ENCODE results near the gene ANKH. TPM values are rescaled to one million over a fixed set of nuclear protein-coding genes. Genes with fewer than 3 reads are reported as not detected.

Gene ANKH
- total and polyA plus RNA-seq, 2 of the 13 experiments (the other 11 are each of a cell fraction or from before 2014, with no cell fraction given), result 25.0 to 36.0 TPM

DNA sequence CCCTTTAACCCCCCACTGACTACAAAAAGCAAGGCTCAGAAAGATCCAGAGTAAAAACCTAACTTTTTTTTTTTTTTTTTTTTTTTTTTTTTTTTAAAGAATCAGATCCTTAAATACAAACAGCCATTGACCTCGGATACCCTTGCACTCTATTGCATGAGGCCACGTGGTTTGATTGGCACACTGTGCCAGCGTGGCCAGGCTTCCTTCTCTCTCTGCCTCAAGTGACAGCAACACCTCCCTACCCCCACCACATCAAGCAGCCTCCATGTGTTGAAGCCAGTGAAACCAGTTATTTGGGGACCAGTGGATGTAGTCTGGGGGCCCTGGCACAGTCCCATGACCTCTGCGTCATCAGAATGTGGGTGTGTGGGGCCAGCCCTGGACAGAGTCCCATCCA lies 135.6 kb downstream of the ANKH start:
- ATAC-seq (no peak), FAIRE-seq (no peak), DNase-seq (ENCODE audit: low spot score) (no peak)
- intact Hi-C loops (cut with micrococcal nuclease; ENCODE audit: unreplicated experiment), result no loop called here
- no peak overlapping the region for H3K4me2 ChIP-seq (ENCODE audit: low read depth, low read length)
- in situ Hi-C loops (cut with HindIII; ENCODE audit: extremely low pct_ligation_motif_present, low pct_unique_long_range_greater_than_20kb), result no loop called here
- TF ChIP-seq ZMYM2 (CRISPR knock-in tag; IDR thresholded peaks at IDR 0.05), result no peak
- TF ChIP-seq, protein P1, sequence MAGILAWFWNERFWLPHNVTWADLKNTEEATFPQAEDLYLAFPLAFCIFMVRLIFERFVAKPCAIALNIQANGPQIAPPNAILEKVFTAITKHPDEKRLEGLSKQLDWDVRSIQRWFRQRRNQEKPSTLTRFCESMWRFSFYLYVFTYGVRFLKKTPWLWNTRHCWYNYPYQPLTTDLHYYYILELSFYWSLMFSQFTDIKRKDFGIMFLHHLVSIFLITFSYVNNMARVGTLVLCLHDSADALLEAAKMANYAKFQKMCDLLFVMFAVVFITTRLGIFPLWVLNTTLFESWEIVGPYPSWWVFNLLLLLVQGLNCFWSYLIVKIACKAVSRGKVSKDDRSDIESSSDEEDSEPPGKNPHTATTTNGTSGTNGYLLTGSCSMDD (CRISPR knock-in tag; IDR thresholded peaks at IDR 0.05), result no peak
- TF ChIP-seq NFIC (IDR thresholded peaks at IDR 0.05; ENCODE audit: low read length), result no peak
- H4K20me1 ChIP-seq (ENCODE audit: insufficient read depth, low read length), result no peaks in the 10 kb centered on the region
- H3K79me2 ChIP-seq (ENCODE audit: insufficient read depth, low read length), result no peaks in the 10 kb centered on the region
- H3K27ac ChIP-seq (ENCODE audit: extremely low read length, insufficient read depth, low read length), result no peak overlapping the region
- BruUV-seq (replicated peaks), result no TSS peak
- no peaks in the 10 kb centered on the region for H3K27me3 ChIP-seq (ENCODE audit: control insufficient read depth in 1 of 2, insufficient read depth in 2 of 2, low read length in 2 of 2)
- H3K36me3 ChIP-seq (replicated peaks in 1 of 2; ENCODE audit: control insufficient read depth in 1 of 2, insufficient read depth in 2 of 2, low read length in 2 of 2), result peaks cover 0 to 35% of the 10 kb centered on the region in 2 experiments; a peak in 3 of 5 replicates
- no peak overlapping the region for H2AFZ ChIP-seq (ENCODE audit: low read length)
- no peaks in the 10 kb centered on the region for H3K4me1 ChIP-seq (ENCODE audit: insufficient read depth, low read length)
- H3K9ac ChIP-seq (ENCODE audit: insufficient read depth, low read depth, low read length), result no peak overlapping the region
- no peaks in the 10 kb centered on the region for H3K9me3 ChIP-seq (ENCODE audit: low read length)
- CTCF ChIA-PET (ENCODE audit: low intra/inter-chr PET ratio, low total read pairs), result no interaction called here
- H3K4me3 ChIP-seq (replicated peaks in 1 of 3; ENCODE audit: insufficient read depth in 1 of 3, low read depth in 2 of 3, low read length in 3 of 3), result no peak overlapping the region
- POLR2A ChIA-PET, result no interaction called here
- 93% methylated on average over 4 of the region's 4 CpGs for whole genome bisulfite sequencing (ENCODE audit: low lambda C conversion rate)

DNA sequence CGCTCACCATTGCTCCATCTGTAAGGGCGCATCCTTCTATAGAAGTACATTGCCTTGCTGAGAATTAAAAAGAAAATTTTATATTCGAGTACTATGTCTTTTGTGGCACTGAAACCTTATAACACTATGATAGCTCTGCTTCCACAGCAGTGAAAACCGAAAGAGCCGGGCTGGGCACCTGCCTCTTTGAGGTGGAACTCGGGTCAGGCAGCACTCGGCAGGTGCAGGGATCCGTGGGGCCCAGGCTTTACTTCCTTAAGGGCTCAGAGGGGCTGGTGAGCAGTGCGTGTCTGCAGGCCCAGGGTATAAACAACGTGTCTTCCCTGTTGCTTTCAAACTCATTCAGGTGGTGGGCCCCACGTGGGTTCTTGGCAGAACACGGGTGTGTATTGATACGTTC lies 137.2 kb downstream of the ANKH start:
- intact Hi-C loops (cut with micrococcal nuclease; ENCODE audit: unreplicated experiment) (no loop called here), in situ Hi-C loops (cut with HindIII; ENCODE audit: extremely low pct_ligation_motif_present, low pct_unique_long_range_greater_than_20kb) (no loop called here)
- no peaks in the 10 kb centered on the region for H3K27me3 ChIP-seq (ENCODE audit: control insufficient read depth in 1 of 2, insufficient read depth in 2 of 2, low read length in 2 of 2)
- ATAC-seq (no peak), DNase-seq (ENCODE audit: low spot score) (no peak), FAIRE-seq (no peak)
- H3K4me1 ChIP-seq (ENCODE audit: insufficient read depth, low read length), result peaks cover 7% of the 10 kb centered on the region
- ChIA-PET CTCF (ENCODE audit: low intra/inter-chr PET ratio, low total read pairs) (no interaction called here), POLR2A (no interaction called here)
- H3K36me3 ChIP-seq (replicated peaks in 1 of 2; ENCODE audit: control insufficient read depth in 1 of 2, insufficient read depth in 2 of 2, low read length in 2 of 2), result peaks cover 0 to 25% of the 10 kb centered on the region in 2 experiments; a peak in 2 of 5 replicates
- H3K4me2 ChIP-seq (ENCODE audit: low read depth, low read length), result no peak overlapping the region
- no peak overlapping the region for H3K9ac ChIP-seq (ENCODE audit: insufficient read depth, low read depth, low read length)
- H3K9me3 ChIP-seq (ENCODE audit: low read length), result no peaks in the 10 kb centered on the region
- H3K27ac ChIP-seq (ENCODE audit: extremely low read length, insufficient read depth, low read length), result no peak overlapping the region
- H3K79me2 ChIP-seq (ENCODE audit: insufficient read depth, low read length), result no peaks in the 10 kb centered on the region
- TF ChIP-seq, protein P2, sequence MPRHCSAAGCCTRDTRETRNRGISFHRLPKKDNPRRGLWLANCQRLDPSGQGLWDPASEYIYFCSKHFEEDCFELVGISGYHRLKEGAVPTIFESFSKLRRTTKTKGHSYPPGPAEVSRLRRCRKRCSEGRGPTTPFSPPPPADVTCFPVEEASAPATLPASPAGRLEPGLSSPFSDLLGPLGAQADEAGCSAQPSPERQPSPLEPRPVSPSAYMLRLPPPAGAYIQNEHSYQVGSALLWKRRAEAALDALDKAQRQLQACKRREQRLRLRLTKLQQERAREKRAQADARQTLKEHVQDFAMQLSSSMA (CRISPR knock-in tag; IDR thresholded peaks at IDR 0.05), result no peak
- TF ChIP-seq, protein P3, sequence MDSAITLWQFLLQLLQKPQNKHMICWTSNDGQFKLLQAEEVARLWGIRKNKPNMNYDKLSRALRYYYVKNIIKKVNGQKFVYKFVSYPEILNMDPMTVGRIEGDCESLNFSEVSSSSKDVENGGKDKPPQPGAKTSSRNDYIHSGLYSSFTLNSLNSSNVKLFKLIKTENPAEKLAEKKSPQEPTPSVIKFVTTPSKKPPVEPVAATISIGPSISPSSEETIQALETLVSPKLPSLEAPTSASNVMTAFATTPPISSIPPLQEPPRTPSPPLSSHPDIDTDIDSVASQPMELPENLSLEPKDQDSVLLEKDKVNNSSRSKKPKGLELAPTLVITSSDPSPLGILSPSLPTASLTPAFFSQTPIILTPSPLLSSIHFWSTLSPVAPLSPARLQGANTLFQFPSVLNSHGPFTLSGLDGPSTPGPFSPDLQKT (CRISPR knock-in tag; IDR thresholded peaks at IDR 0.05; ENCODE audit: borderline replicate concordance), result no peak
- TF ChIP-seq, protein P4, sequence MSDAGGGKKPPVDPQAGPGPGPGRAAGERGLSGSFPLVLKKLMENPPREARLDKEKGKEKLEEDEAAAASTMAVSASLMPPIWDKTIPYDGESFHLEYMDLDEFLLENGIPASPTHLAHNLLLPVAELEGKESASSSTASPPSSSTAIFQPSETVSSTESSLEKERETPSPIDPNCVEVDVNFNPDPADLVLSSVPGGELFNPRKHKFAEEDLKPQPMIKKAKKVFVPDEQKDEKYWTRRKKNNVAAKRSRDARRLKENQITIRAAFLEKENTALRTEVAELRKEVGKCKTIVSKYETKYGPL (CRISPR knock-in tag; IDR thresholded peaks at IDR 0.05), result no peak
- H3K4me3 ChIP-seq (replicated peaks in 1 of 3; ENCODE audit: insufficient read depth in 1 of 3, low read depth in 2 of 3, low read length in 3 of 3), result no peak overlapping the region
- H4K20me1 ChIP-seq (ENCODE audit: insufficient read depth, low read length), result no peaks in the 10 kb centered on the region
- no peak overlapping the region for H2AFZ ChIP-seq (ENCODE audit: low read length)
- WGBS (ENCODE audit: low lambda C conversion rate), result 94% methylated on average over 11 of the region's 13 CpGs
- BruUV-seq (replicated peaks), result no TSS peak
